Measurements from ENCODE around the gene UGT1A7.
"Not testable (repeated sequence)": the region's sequence is repeated elsewhere in the genome, so short reads cannot be mapped to it uniquely, and the experiment has no call there.

Gene UGT1A7

DNA sequence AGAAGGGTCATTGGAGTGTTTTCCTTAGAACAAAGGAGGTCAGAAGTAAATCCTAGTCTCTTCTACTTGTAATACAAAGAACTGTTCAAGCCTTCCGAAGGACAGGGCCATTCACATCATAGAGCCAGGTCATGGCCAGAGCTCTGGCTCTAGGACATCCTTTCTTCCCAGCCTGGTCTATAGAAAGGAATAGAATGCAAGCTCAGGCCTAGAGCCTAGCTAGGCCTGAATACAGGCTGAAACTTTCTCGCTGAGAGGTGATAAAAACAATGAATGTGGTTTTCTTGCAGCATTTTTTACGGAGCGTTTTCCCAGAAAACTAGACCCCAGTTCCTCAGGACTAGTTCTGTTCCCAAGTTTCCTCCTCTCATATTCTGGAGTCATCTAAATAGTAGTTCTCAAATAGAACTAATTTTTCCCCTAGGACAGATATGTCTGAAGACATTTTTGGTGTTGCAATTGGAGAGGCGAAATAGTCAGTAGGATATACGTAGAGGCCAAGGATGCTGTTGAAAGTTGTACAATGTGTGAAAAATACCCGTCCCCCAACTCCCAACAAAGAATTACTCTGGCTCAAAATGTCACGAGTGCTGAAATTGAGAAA is 17.8 kb downstream of the UGT1A7 start:
- H3K4me3 ChIP-seq (ENCODE audit: control insufficient read depth, low read depth, low read length) = no peak overlapping the region
- DNase-seq (ENCODE audit: low read depth) = no peak
- TF ChIP-seq, protein P1, sequence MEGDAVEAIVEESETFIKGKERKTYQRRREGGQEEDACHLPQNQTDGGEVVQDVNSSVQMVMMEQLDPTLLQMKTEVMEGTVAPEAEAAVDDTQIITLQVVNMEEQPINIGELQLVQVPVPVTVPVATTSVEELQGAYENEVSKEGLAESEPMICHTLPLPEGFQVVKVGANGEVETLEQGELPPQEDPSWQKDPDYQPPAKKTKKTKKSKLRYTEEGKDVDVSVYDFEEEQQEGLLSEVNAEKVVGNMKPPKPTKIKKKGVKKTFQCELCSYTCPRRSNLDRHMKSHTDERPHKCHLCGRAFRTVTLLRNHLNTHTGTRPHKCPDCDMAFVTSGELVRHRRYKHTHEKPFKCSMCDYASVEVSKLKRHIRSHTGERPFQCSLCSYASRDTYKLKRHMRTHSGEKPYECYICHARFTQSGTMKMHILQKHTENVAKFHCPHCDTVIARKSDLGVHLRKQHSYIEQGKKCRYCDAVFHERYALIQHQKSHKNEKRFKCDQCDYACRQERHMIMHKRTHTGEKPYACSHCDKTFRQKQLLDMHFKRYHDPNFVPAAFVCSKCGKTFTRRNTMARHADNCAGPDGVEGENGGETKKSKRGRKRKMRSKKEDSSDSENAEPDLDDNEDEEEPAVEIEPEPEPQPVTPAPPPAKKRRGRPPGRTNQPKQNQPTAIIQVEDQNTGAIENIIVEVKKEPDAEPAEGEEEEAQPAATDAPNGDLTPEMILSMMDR (conservative IDR thresholded peaks at IDR 0.05; ENCODE audit: control insufficient read depth, insufficient read depth, low read depth, low read length) = no peak

DNA sequence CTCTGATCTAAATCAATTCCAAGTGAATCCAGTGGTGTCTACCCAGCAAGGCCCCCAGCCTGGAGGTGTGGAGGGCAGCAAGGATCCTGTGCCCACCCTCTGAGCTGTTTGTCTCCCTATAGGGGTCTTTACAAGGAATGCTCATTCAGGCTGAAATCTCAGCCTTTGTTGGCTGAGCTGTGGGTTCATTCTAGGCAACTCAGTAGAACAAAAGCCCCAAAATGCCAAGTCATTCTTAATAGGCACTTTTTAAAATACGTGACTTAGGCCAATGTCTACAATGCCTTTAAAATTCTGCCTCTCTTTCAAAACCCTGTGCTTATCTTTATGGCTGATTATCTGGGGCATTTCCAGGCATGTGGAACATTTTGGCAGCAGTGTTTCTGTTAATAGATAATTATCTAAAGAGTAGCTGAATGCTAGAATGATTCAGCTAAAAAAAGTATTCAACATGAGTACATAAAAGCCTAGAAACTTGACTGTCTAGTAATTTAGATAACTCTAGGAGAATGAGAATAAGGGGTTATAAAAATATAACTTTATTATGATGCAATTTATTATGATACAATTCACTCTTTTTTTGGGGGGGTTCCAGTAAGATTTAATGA is 18.4 kb downstream of the UGT1A7 start:
- TF ChIP-seq, protein P1 (conservative IDR thresholded peaks at IDR 0.05; ENCODE audit: control insufficient read depth, insufficient read depth, low read depth, low read length) = no peak
- DNase-seq (ENCODE audit: low read depth) = no peak
- H3K4me3 ChIP-seq (ENCODE audit: control insufficient read depth, low read depth, low read length) = no peak overlapping the region

DNA sequence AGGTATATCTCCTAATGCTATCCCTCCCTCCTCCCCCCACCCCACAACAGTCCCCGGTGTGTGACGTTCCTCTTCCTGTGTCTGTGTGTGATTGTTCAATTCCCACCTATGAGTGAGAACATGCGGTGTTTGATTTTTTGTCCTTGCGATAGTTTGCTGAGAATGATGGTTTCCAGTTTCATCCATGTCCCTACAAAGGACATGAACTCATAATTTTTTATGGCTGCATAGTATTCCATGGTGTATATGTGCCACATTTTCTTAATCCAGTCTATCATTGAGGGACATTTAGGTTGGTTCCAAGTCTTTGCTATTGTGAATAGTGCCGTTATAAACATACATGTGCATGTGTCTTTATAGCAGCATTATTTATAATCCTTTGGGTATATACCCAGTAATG is 19.1 kb downstream of the UGT1A7 start:
- not testable (repeated sequence) for H3K4me3 ChIP-seq (ENCODE audit: control insufficient read depth, low read depth, low read length)

DNA sequence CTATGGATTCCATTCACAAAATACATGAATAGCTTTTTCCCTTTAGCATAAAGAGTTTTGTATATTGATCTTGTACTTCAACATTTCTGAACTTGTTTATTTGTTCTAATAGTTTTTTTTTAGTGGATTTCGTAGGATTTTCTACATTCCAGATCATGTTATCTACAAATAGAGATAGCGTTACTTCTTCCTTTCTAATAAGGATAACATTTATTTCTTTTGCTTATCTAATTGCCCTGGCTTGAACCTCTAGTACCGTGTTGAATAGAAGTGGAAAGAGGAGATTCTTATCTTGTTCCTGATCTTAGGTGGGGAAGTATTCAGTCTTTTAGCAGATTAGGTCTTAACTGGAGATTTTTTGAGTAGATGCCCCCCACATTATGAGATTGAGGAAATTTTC is 20.5 kb downstream of the UGT1A7 start:
- H3K4me3 ChIP-seq (ENCODE audit: control insufficient read depth, low read depth, low read length) = no peak overlapping the region
- DNase-seq (ENCODE audit: low read depth) = no peak
- TF ChIP-seq, protein P1 (conservative IDR thresholded peaks at IDR 0.05; ENCODE audit: control insufficient read depth, insufficient read depth, low read depth, low read length) = no peak

More for the DNA sequence above, 19.1 kb downstream of the UGT1A7 start:
- DNase-seq (ENCODE audit: low read depth) = not testable (repeated sequence)

DNA sequence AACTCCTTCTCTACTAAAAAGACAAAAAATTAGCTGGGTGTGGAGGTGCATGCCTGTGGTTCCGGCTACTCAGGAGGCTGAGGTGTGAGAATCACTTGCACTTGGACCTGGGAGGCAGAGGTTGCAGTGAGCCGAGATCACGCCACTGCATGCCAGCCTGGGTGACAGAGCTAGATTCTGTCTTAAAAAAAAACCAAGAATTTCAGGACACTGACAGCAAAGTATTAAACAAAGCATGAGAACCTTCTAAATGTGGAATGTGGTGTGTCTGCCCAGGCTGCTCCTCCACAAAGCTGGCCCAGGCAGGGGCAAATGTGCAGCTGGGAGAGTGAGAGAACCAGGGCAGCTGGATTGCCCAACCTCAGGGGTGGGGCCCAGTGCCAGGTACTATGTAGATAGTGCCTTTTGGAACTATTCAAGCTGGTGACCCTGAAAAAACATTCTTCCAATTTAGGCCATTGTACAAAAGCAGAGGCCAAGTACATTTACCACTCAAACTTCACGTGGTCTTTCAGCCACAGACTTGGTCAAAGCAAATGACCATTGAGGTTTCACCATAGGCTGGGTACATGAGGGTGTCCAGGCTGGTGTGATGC is 24.3 kb downstream of the UGT1A7 start:
- TF ChIP-seq, protein P1 (conservative IDR thresholded peaks at IDR 0.05; ENCODE audit: control insufficient read depth, insufficient read depth, low read depth, low read length) = no peak
- no peak for DNase-seq (ENCODE audit: low read depth)

DNA sequence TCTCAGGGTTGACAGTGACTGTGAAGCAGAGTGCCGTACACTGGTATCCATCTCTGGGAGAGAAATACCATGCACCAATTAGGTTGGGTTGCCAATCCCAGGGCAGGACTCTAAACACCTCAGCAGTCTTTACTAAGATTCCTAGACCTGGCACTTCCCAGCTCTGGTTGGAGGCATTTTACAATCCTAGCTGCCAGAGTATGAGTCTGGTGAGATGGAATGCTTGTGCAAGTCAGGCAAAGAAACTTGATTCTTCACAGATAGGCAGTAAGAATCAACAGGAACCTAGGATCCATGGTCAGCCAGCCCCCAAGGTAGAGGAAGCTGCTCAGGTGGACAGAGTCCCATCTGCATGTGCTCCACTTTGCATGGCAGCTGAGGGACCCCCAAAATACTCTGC is 25.0 kb downstream of the UGT1A7 start:
- H3K4me3 ChIP-seq (ENCODE audit: control insufficient read depth, low read depth, low read length) = no peak overlapping the region
- DNase-seq (ENCODE audit: low read depth) = peak; percentile 3
- TF ChIP-seq, protein P1 (conservative IDR thresholded peaks at IDR 0.05; ENCODE audit: control insufficient read depth, insufficient read depth, low read depth, low read length) = no peak

More for the DNA sequence above, 24.3 kb downstream of the UGT1A7 start:
- no peak overlapping the region for H3K4me3 ChIP-seq (ENCODE audit: control insufficient read depth, low read depth, low read length)

DNA sequence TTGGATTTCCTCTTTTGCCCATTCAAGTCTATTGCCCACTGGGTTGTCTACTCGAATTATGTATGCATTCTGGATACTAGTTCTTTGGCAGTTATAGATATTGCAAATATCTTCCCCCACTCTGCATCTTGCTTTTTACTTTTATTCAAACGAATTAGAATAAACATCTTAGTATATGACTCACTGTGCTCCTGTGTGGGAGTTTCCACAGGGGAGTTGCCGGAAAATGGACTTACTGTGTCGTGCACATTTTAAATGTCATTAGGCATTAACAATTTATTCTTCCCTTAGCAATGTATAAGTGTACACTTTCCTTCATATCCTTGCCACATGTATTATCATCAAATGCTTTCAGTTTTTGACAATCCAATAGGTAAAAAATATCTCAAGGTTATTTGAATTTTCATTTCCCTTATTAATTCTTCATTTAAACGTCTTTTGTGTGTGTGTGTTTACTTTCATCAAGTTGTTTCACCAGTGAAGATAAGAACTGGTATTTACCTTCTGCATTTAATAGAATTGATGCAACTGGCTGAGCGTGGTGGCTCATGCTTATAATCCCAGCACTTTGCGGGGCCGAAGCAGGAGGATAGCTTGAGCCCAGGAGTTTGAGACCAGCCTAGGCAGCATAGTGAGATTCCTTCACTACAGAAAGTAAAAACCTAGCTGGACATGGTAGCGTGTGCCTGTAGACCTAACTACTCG is 26.4 kb downstream of the UGT1A7 start:
- TF ChIP-seq, protein P1 (conservative IDR thresholded peaks at IDR 0.05; ENCODE audit: control insufficient read depth, insufficient read depth, low read depth, low read length) = no peak
- DNase-seq (ENCODE audit: low read depth) = peak; percentile 33
- H3K4me3 ChIP-seq (ENCODE audit: control insufficient read depth, low read depth, low read length) = no peak overlapping the region
